Liver (tissue), 9 donors: ENCODE measurements around the gene BMP7. TPM values are rescaled to one million over a fixed set of nuclear protein-coding genes. Genes with fewer than 3 reads are reported as not detected.

Experiments
- DNase-seq: peaks from one replicate; pipeline ENCODE4 v3.0.0-alpha.2; 2017; ENCODE audit warnings: low spot score
- H3K27ac ChIP-seq, 2 donors: one replicate each; pipeline ENCODE4 v1.7.0; 2013; ENCODE audit warnings: inconsistent platforms in 2 of 2, low read length in 2 of 2, control low read depth in 1 of 2, low read depth in 1 of 2, mild to moderate bottlenecking in 1 of 2
- H3K27me3 ChIP-seq, 4 donors: one replicate each; pipeline versions ENCODE4 v1.6.1 to v1.7.0; 2013; ENCODE audit warnings: low read length in 3 of 4, inconsistent platforms in 1 of 4, mild to moderate bottlenecking in 1 of 4, moderate library complexity in 1 of 4; ENCODE audit not compliant: control insufficient read depth in 4 of 4, insufficient read depth in 4 of 4
- H3K36me3 ChIP-seq, 4 donors: one replicate each; pipeline versions ENCODE4 v1.6.1 to v1.7.0; 2013; ENCODE audit warnings: low read length in 3 of 4, mild to moderate bottlenecking in 3 of 4, low read depth in 1 of 4, moderate library complexity in 1 of 4; ENCODE audit not compliant: control insufficient read depth in 4 of 4, insufficient read depth in 3 of 4
- H3K4me1 ChIP-seq, 4 donors: one replicate each; pipeline versions ENCODE4 v1.6.1 to v1.7.0; 2013; ENCODE audit warnings: low read length in 3 of 4, mild to moderate bottlenecking in 3 of 4, moderate library complexity in 1 of 4; ENCODE audit not compliant: control insufficient read depth in 4 of 4, insufficient read depth in 4 of 4
- H3K4me3 ChIP-seq, 3 donors: one replicate each; pipeline versions ENCODE4 v1.6.1 to v1.7.0; 2013; ENCODE audit warnings: low read length in 3 of 3, control low read depth in 1 of 3, low read depth in 1 of 3, mild to moderate bottlenecking in 1 of 3
- H3K9ac ChIP-seq, 2 donors: one replicate each; pipeline ENCODE4 v1.7.0; 2013; ENCODE audit warnings: low read length in 2 of 2, mild to moderate bottlenecking in 2 of 2, moderate library complexity in 2 of 2, control low read depth in 1 of 2, low read depth in 1 of 2
- H3K9me3 ChIP-seq, 4 donors: one replicate each; pipeline versions ENCODE4 v1.6.1 to v1.7.0; 2013; ENCODE audit warnings: low read length in 3 of 4; ENCODE audit not compliant: control insufficient read depth in 4 of 4
- EGR1 ChIP-seq, 2 donors: IDR thresholded peaks; 2 replicates each; pipeline ENCODE4 v1.6.1; 2016 to 2018; ENCODE audit warnings: antibody characterized with exemption in 2 of 2, low read depth in 2 of 2
- FOXA1 ChIP-seq: IDR thresholded peaks from 2 replicates; pipeline ENCODE4 v1.6.1; 2016; ENCODE audit warnings: antibody characterized with exemption
- FOXA2 ChIP-seq: IDR thresholded peaks from 2 replicates; pipeline ENCODE4 v1.6.1; 2016; ENCODE audit warnings: antibody characterized with exemption
- GABPA ChIP-seq, 2 donors: IDR thresholded peaks in 1 of 2; conservative IDR thresholded peaks in 1 of 2; 2 replicates each; pipeline ENCODE4 v1.6.1; 2016; ENCODE audit warnings: antibody characterized with exemption in 2 of 2, mild to moderate bottlenecking in 1 of 2, moderate library complexity in 1 of 2
- HNF4A ChIP-seq, 2 donors: conservative IDR thresholded peaks; 2 replicates each; pipeline ENCODE4 v1.6.1; 2016; ENCODE audit warnings: antibody characterized with exemption in 2 of 2, mild to moderate bottlenecking in 2 of 2
- HNF4G ChIP-seq: IDR thresholded peaks from 2 replicates; pipeline ENCODE4 v1.6.1; 2016; ENCODE audit warnings: antibody characterized with exemption
- JUND ChIP-seq, 2 donors: IDR thresholded peaks; 2 replicates each; pipeline ENCODE4 v1.6.1; 2016; ENCODE audit warnings: antibody characterized with exemption in 2 of 2
- RAD21 ChIP-seq, 2 donors: IDR thresholded peaks; 2 replicates each; pipeline ENCODE4 v1.6.1; 2016; ENCODE audit warnings: antibody characterized with exemption in 2 of 2, mild to moderate bottlenecking in 2 of 2
- RXRA ChIP-seq, 2 donors: IDR thresholded peaks; 2 replicates each; pipeline ENCODE4 v1.6.1; 2017 to 2018; ENCODE audit warnings: antibody characterized with exemption in 2 of 2, mild to moderate bottlenecking in 1 of 2
- TAF1 ChIP-seq: conservative IDR thresholded peaks from 2 replicates; pipeline ENCODE4 v1.6.1; 2016; ENCODE audit warnings: antibody characterized with exemption, mild to moderate bottlenecking
- YY1 ChIP-seq: IDR thresholded peaks from 2 replicates; pipeline ENCODE4 v1.6.1; 2016; ENCODE audit warnings: antibody characterized with exemption, mild to moderate bottlenecking
- WGBS: extraction: QIAGEN DNeasy Blood & Tissue Kit; methylation state at CpG from one replicate; pipeline ENCODE4 v1.1.7; 2013; 5-methylcytosine and 5-hydroxymethylcytosine counted together
- polyA plus RNA-seq, 2 donors: library from polyadenylated mRNA; stranded (reverse) in 1 of 2; unstranded in 1 of 2; fragments of 200-250 nt in 1 of 2; fragments of >200 nt in 1 of 2; fragmentation: Nextera tagmentation in 1 of 2; extraction: Ambion mirVana in 1 of 2; gene quantifications; one replicate each; pipeline versions ENCODE4 v1.2.1 to v1.2.3, GENCODE V29; 2013 to 2015
- total RNA-seq, 2 donors: library from RNA; depleted of rRNA; stranded (reverse); fragments of >200 nt; gene quantifications; one replicate each; pipeline ENCODE4 v1.2.3, GENCODE V29; 2014
- TF ChIP-seq, protein P1 (sequence below): IDR thresholded peaks from 2 replicates; pipeline ENCODE4 v1.6.1; 2016; ENCODE audit warnings: antibody characterized with exemption
- TF ChIP-seq, protein P2 (sequence below): fragments of 150-350 bp; IDR thresholded peaks from 2 replicates; pipeline ENCODE4 v1.5.1; 2017; ENCODE audit warnings: improper control_type of control experiment, low read depth, low read length; ENCODE audit not compliant: missing input control
- TF ChIP-seq, protein P3 (sequence below): IDR thresholded peaks from 2 replicates; pipeline ENCODE4 v1.6.1; 2016; ENCODE audit warnings: antibody characterized with exemption
- TF ChIP-seq, protein P4 (sequence below): IDR thresholded peaks from 2 replicates; pipeline ENCODE4 v1.6.1; 2016; ENCODE audit warnings: antibody characterized with exemption
- TF ChIP-seq, protein P5 (sequence below): IDR thresholded peaks from 2 replicates; pipeline ENCODE4 v1.6.1; 2016; ENCODE audit warnings: antibody characterized with exemption, mild to moderate bottlenecking
- donor health status: healthy.
- donor health status: healthy.
- donor health status: healthy.
- donor health status: healthy.
- donor health status: healthy.

Gene BMP7
- total and polyA plus RNA-seq, 4 donors, result not detected

DNA sequence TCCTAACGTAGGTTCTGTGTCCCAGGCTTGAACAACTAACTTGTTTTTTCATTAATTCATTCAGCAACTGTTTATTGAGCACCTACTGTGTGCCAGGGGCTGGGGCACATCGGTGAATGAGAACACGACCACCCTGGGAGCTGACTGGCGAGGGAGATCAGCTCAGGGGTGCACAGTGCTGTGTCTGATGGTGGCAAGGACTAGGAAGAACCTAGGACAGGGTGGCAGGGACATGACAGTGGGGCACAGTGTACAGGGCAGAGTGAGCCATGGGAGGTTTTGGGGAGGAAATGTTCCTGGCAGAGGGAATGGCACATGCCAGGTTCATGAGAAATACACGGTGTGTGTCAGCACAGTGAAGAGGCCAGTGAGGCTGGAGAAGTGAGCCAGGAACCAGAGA is 76.7 kb downstream of the BMP7 start:
- Histone ChIP-seq H3K27me3 (no peaks in the 10 kb centered on the region), H3K27ac (no peak overlapping the region), H3K4me3 (no peak overlapping the region), H3K9ac (no peak overlapping the region), H3K9me3 (no peaks in the 10 kb centered on the region), H3K36me3 (no peaks in the 10 kb centered on the region), H3K4me1 (no peaks in the 10 kb centered on the region)
- TF ChIP-seq YY1 (no peak), FOXA2 (no peak), JUND (IDR thresholded peaks at IDR 0.05) (no peak), RAD21 (IDR thresholded peaks at IDR 0.05) (no peak), TAF1 (no peak), EGR1 (IDR thresholded peaks at IDR 0.05; ENCODE audit: low read depth in 2 of 2) (no peak)
- TF ChIP-seq, protein P1, sequence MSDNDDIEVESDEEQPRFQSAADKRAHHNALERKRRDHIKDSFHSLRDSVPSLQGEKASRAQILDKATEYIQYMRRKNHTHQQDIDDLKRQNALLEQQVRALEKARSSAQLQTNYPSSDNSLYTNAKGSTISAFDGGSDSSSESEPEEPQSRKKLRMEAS, result no peak
- TF ChIP-seq, protein P2, sequence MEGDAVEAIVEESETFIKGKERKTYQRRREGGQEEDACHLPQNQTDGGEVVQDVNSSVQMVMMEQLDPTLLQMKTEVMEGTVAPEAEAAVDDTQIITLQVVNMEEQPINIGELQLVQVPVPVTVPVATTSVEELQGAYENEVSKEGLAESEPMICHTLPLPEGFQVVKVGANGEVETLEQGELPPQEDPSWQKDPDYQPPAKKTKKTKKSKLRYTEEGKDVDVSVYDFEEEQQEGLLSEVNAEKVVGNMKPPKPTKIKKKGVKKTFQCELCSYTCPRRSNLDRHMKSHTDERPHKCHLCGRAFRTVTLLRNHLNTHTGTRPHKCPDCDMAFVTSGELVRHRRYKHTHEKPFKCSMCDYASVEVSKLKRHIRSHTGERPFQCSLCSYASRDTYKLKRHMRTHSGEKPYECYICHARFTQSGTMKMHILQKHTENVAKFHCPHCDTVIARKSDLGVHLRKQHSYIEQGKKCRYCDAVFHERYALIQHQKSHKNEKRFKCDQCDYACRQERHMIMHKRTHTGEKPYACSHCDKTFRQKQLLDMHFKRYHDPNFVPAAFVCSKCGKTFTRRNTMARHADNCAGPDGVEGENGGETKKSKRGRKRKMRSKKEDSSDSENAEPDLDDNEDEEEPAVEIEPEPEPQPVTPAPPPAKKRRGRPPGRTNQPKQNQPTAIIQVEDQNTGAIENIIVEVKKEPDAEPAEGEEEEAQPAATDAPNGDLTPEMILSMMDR, result no peak
- TF ChIP-seq, protein P3, sequence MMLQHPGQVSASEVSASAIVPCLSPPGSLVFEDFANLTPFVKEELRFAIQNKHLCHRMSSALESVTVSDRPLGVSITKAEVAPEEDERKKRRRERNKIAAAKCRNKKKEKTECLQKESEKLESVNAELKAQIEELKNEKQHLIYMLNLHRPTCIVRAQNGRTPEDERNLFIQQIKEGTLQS, result no peak
- WGBS, result 90% methylated on average over 5 of the region's 5 CpGs
- DNase-seq, result no peak

DNA sequence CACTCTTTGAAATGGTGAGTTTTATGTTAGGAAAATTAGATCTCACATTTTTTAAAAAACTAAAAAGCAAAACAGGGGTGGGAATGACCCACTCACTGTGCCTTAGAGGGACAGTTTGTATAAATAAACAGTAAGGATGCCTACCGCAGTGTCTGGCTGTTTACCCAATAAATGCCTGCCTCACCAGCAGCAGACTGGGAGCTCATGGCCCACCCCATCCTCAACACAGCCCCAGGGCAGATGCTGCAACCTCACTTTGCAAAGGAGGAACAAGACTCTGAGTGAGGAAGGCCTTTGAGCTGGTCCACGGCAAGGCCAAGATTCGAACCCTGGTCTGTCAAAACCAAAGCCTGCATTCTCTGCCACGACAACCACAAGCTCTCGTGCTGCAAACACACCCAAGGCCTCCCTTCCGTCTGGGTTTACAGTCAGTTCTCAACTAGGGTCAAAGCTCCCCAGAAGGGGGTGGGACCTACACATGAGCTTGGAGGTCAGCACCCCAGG is 77.8 kb downstream of the BMP7 start:
- Histone ChIP-seq H3K4me3 (no peak overlapping the region), H3K36me3 (no peaks in the 10 kb centered on the region), H3K9me3 (no peaks in the 10 kb centered on the region), H3K4me1 (no peaks in the 10 kb centered on the region), H3K9ac (no peak overlapping the region), H3K27ac (no peak overlapping the region), H3K27me3 (no peaks in the 10 kb centered on the region)
- TF ChIP-seq YY1 (no peak), HNF4G (no peak), GABPA (IDR thresholded peaks at IDR 0.05 in 1 of 2, conservative IDR thresholded peaks at IDR 0.05 in 1 of 2) (no peak), FOXA1 (no peak), TAF1 (no peak), RXRA (IDR thresholded peaks at IDR 0.05) (no peak), HNF4A (conservative IDR thresholded peaks at IDR 0.05) (no peak), EGR1 (IDR thresholded peaks at IDR 0.05; ENCODE audit: low read depth in 2 of 2) (no peak)
- TF ChIP-seq, protein P4, sequence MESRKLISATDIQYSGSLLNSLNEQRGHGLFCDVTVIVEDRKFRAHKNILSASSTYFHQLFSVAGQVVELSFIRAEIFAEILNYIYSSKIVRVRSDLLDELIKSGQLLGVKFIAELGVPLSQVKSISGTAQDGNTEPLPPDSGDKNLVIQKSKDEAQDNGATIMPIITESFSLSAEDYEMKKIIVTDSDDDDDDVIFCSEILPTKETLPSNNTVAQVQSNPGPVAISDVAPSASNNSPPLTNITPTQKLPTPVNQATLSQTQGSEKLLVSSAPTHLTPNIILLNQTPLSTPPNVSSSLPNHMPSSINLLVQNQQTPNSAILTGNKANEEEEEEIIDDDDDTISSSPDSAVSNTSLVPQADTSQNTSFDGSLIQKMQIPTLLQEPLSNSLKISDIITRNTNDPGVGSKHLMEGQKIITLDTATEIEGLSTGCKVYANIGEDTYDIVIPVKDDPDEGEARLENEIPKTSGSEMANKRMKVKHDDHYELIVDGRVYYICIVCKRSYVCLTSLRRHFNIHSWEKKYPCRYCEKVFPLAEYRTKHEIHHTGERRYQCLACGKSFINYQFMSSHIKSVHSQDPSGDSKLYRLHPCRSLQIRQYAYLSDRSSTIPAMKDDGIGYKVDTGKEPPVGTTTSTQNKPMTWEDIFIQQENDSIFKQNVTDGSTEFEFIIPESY, result no peak
- TF ChIP-seq, protein P5, sequence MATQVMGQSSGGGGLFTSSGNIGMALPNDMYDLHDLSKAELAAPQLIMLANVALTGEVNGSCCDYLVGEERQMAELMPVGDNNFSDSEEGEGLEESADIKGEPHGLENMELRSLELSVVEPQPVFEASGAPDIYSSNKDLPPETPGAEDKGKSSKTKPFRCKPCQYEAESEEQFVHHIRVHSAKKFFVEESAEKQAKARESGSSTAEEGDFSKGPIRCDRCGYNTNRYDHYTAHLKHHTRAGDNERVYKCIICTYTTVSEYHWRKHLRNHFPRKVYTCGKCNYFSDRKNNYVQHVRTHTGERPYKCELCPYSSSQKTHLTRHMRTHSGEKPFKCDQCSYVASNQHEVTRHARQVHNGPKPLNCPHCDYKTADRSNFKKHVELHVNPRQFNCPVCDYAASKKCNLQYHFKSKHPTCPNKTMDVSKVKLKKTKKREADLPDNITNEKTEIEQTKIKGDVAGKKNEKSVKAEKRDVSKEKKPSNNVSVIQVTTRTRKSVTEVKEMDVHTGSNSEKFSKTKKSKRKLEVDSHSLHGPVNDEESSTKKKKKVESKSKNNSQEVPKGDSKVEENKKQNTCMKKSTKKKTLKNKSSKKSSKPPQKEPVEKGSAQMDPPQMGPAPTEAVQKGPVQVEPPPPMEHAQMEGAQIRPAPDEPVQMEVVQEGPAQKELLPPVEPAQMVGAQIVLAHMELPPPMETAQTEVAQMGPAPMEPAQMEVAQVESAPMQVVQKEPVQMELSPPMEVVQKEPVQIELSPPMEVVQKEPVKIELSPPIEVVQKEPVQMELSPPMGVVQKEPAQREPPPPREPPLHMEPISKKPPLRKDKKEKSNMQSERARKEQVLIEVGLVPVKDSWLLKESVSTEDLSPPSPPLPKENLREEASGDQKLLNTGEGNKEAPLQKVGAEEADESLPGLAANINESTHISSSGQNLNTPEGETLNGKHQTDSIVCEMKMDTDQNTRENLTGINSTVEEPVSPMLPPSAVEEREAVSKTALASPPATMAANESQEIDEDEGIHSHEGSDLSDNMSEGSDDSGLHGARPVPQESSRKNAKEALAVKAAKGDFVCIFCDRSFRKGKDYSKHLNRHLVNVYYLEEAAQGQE, result no peak
- TF ChIP-seq, protein P2, result no peak
- TF ChIP-seq, protein P1, result no peak
- DNase-seq, result no peak
- 83% methylated on average over 6 of the region's 6 CpGs for WGBS
